HG02973 (cell line): ENCODE measurements around the gene GNAQ.
"Not testable (repeated sequence)": the region's sequence is repeated elsewhere in the genome, so short reads cannot be mapped to it uniquely, and the experiment has no call there.

Experiments used
- ATAC-seq: cut with Tn5 transposase; IDR thresholded peaks from one replicate; pipeline ENCODE4 v1.9.1; 2021; ENCODE audit warnings: moderate library complexity; ENCODE audit not compliant: unreplicated experiment

GNAQ gene

DNA sequence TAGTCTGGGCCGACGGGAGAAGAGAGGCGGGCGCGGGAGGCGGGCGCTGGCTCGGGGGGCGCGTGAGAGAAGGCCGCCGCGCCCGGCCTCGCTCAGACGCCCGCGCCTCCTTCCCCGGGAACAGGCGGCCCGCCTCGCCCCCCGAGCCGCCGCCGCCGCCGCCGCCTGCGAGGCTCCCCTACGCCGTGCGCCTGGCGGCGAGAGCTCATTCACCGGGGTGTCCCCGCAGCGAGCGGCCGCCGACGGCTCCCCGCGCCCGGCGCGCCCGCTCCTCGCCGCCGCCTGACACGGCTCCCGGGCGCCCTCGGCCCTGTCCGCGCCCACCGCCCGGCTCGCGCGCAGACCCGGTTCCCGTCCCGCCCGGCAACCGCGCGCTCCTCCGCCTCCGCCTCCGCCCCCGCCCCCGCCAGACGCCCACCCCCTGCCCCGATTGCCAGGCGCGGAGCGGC is at the start of gene GNAQ:
Gene GNAQ (minus strand): TSS at position 368 of the 449 bp plus-strand sequence. CDS start 576 bp downstream, outside the sequence.
- no peak for ATAC-seq

DNA sequence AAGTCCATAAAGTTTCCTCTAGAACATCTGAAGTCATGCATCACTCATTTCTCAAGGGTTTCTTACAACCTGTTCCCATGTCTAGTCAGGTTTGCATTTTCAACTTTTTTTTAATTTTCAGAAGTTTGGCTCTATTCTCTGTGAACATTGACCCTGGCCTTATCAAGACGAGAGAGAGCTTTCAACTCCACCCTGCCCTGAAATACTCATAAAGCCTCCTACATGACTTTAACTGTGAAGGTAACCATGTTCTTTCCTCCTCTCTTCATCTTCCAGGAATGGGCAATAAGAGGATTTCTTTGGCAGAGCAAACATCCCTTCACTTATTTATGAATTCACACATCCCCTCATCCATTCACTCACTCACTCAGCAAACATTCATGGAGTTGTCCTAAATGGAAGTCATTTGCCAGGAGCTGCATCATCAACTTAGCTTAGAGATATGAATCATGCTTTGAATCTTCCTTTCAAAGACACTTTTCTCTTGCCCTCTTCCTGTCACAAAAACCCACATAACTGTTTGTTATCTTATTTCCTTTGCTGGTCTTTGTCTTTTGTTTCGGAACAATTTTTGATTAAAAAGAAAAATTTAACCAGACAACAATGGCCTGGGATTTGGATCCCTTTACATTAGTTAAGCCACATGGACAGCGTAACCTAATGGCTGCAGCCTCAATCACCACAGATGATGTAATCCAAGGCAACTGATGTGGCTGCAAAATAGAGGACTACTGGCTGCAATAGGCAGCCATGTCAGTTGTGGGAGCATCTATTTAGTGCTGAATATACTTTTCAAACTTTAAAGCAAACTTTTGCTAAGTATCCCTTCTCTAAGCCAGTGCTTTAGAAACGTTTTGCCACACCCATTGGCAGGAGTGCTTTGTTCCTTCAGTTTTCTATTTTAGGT is 43.0 kb upstream of the GNAQ start:
- ATAC-seq = no peak

DNA sequence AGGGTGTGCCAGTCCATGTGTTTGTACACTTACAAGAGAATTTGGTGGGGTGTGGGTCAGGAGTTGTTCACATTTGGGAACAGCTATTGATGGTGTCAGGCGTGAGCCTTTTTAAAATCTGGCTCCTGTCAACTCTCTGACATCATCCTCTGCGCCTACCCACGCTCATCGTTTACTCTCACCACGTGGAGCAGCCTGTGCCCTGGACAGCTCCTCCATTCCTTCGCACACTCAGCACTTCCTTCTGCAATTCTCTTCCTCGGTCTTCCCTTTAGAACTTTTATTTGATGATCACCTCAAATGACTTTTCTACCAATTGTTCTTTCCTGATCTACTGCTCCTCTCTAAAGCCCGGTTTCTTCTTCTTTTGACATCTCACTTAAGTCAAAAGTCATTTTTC is 42.1 kb upstream of the GNAQ start:
- no peak for ATAC-seq

DNA sequence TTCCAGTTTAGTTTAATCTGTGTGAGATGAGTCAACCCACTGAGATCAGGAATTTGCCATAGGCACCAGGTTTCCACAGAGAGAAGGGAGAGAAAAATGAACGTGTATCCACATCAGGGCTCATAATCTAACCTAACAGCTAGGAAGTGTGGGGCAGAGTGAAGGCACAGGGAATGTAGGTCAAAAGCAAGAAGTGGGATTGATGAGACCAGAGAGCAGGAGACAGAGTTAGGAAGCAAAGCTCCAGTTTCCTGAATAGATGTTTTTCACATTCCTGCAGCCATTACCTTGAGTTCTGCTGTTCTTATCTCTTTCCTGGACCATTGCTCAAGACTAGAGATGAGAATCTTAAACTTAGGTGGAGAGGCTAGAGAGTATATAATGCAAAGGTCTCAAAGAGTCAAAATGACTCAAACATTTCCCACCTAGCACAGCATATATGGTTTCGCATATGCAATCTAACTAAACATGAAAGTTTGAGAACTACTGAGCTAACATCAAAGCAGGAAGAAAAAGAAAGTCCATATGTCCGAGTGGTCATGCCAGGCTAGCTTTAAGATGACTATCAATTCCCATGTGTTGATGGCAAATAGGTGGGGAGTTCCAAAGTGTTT is 41.1 kb upstream of the GNAQ start:
- no peak for ATAC-seq

DNA sequence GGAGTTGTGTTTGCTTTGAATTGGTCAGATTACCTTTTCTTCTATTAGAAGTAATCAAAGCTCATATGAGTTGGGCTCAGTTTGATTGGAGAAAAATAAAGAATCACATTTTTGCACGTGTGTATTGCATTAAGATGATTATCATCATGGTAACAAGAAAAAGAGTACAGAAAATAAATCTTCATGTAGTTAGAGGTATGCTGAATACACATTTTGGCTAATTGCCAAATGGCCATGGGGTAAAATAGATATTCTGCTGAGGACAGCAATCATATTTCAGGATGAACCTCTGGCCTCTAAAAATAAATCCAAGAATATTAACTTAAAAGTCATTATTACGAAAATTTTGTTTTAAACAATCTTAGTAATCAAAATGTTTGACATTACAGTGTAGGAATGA is 38.9 kb upstream of the GNAQ start:
- no peak for ATAC-seq

DNA sequence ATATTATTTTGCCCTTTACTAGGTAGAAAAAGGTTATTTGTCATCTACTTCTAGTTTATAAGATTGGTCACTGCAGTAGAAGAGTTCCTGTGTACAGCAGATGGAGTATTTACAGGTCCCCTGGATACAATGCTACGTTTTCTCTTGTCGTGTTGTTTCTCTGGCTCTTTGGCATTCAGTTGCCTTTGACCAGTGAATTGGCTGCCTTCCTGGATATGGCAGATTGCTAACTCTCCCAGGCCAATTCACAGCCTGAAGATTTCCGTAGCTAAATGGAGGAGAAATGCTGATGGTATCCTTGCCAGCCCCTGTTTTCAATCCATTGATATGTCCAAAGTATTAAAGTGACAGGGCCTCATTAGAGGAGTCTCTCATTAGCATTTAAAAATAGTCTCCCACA is 32.5 kb upstream of the GNAQ start:
- ATAC-seq = no peak

DNA sequence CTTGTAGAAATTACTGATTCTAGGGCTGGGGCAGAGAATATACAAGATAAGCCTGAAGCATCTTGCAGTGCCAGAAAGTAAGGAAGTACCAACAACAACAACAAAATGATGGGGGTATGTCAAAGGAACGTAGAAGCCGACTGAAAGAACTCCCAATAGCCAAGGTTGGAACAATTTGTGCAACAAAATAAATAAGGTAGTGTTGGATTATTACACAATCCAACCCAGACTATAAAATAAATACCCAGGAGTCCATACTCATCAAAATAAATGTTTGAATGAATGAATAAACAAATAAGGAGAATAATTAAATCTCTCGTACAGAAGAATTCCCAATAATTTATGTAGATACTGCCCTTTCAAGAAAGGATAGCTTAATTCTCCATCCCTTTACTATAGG is 31.1 kb upstream of the GNAQ start:
- ATAC-seq = no peak

DNA sequence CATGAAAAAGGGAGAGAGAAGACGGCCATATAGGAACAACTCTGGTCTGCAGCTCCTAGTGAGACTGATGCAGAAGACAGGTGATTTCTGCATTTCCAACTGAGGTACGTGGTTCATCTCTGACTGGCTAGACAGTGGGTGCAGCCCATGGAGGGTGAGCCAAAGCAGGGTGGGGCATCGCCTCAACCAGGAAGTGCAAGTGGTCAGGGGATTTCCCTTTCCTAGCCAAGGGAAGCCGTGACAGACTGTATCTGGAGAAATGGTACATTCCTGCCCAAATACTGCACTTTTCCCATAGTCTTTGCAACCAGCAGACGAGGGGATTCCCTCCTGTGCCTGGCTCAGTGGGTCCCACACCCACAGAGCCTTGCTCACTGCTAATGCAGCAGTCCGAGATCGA is 22.6 kb upstream of the GNAQ start:
- not testable (repeated sequence) for ATAC-seq

DNA sequence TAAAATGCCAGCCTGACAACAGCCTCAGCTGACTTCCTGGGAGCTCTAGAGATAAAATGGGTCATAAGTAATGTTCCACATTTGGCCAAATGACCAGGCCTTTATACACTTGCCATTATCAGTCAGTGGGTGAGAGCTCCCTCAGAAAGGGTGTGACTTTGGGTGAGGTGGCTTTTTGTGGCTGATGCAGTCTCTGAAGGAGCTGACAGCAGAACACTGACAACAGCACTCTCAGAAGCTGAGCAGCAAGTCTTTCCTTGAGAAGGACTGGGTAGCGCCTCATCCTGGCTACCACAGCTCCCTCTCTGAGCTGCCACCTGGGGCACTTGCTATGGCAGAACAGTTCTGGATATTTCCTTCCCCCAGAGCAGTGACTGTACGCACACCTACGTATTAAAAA is 22.0 kb upstream of the GNAQ start:
- no peak for ATAC-seq

DNA sequence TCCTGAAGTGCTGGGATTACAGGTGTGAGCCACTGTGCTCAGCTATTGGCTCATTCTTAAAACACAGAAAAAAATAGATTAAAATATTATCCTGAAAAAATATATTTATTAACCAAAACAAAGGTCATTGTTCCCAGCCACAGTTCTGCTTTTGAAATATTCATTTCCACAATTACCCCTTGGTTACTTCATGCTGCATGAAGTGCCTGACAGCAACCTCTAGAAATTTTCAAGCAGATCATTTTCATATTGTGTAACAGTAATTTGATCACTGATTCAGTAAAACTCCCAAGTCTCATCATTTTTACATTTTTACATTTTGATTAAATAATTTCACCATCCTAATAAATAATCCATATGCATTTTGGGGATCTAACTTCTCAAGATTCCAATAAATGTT is 18.8 kb upstream of the GNAQ start:
- ATAC-seq = no peak

DNA sequence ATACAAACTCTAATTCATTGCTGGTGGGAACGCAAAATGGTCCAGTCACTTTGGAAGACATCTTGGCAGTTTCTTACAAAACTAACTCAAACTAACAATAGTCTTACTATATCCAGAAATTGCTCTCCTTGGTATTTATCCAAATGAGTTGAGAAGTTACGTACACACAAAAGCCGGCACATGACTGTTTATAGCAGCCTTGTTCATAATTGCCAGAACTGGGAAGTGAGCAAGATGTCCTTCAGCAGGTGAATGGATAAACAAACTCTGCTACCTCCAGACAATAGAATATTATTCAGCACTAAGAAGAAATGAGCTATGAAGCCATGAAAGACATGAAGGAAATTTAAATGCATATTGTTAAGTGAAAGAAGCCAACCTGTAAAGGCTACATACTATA is 17.9 kb upstream of the GNAQ start:
- no peak for ATAC-seq

DNA sequence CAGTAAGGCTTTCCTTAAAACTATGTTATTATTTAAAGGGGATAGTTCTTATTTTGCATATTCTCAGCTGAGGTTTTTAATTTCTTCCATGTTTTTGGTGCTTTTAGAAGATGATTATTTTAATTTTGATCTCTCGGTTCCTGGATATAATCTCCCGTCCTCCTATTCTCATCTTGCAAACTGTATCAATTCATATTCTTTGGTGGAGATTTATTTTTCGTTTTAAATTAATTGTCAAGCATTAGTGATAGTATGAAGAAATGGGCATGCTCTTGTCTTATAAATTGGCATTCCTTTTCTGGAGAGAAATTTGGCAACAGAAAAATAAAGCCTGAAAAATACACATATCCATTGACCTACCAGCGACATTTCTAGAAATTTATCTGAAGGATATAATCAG is 15.5 kb upstream of the GNAQ start:
- no peak for ATAC-seq

DNA sequence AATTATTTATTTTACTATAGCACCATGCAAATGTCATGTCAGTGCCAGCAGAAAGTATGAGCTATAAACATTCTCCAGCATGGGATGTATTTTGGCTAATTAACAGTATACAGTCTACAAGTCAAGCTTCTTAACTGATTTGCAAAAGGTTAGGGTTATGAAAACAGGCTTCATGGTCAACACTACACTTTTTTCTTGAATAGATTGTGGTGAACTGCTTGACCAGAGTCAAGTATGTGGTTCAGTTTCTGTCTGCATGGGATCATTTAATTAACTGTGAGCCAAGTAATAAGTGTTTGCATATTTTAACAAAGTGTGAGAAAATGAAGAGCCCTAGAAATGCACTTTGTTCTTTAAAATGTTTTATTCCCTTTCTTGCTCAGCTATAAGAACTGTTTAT is 14.5 kb upstream of the GNAQ start:
- ATAC-seq = no peak

DNA sequence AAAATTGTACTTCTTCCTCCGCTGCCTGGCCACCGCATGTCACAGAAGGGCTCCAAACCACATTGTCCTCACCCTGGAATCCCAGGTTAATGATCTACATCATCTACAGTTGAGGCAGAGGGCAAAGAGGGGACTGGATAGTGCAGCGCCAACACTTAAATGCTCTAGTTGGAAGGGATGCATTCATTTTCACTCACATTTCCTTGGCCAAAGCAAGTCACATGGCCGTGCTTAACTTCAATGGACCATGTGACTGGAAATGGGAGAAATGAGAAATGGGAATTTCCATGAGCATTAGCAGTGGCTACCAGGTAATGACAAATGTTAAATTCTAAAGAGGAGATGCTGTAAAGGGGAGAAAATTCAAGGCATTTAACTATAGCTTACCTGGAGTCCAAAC is 13.3 kb upstream of the GNAQ start:
- ATAC-seq = no peak

DNA sequence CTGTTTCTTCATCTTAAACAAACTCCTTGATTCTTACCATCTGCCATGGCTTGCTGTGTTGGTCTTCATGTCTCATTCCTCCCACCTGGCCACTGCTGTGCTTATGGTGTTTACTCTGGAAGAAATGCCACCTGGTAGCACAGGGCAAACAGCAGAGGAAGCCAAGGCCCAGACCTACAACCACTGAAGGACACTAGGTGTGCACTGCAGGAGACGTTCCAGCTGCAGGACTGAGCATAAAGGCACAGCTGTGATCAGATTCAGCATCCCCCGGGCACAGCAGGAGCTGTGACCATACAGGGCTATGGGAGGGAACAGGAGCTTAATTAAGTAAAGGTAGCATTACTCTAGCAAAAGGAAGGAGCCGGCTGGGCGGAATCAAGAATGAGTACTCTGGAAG is 12.6 kb upstream of the GNAQ start:
- no peak for ATAC-seq

DNA sequence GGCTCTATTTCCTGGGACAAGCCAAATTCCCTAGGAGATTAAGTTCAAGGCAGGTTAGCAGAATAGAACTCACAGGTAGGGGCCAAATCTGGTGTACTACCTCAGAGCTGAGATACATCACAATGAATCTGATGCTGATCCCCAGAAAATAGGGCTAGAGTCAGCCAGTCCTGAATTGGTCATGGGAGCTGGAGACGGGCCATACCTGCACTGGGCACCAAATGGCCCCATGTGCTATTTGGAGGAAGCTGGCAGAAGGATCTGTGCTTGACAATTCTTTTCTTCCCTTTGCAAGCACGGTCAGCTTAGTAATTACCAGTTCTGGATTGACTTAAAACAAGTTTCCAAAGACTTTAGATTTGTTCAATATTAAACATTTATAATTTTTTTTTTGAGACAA is 10.4 kb upstream of the GNAQ start:
- ATAC-seq = no peak

DNA sequence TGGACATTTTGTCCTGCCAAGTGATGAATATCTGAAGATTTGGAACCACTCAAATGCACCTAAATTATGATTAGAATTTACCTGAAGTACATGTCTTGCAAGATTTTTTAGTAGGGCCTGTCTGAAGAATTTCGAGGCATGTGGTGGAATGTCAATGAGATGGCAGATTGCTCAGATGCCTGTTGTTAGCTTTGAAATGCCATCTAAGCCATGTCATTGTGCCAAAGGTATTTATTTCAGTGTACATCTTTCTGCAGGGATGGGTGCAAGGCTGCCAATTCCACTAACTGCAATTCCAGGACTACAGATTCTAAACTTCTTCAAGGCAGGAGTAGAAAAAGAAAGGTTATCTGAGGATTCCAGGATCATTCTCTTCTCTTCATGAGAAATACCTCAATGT is 9.1 kb upstream of the GNAQ start:
- ATAC-seq = no peak

DNA sequence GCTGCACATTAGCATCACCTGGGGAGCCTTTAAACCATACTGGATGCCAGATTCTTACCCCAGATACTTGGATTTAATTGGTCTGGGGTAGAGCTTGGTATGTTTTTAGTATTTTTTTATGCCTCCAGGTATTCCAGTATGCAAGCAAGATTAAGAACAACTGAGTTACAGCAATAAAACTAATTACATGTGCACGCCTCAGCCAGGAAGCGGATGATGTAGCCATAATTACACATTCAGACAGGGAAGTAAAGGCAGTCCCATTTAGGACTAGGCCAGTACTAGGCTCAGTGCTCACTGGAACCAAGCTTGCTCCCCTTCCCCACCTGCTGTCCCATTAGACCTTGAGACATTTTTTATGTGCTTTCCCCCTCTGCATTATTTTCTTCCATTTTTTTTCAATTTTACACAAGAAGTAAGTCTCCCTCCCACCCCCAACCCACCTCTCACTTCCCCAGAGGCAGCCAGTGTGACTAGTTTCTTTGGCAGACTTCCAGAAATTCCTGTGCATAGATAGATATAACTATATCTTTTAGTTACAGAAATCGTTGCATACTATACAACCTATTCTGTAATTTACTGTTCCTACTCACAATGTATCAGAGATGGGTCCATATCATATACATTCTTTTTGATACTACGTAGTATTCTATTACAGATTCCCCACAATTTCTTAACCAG is 7.1 kb upstream of the GNAQ start:
- ATAC-seq = no peak

DNA sequence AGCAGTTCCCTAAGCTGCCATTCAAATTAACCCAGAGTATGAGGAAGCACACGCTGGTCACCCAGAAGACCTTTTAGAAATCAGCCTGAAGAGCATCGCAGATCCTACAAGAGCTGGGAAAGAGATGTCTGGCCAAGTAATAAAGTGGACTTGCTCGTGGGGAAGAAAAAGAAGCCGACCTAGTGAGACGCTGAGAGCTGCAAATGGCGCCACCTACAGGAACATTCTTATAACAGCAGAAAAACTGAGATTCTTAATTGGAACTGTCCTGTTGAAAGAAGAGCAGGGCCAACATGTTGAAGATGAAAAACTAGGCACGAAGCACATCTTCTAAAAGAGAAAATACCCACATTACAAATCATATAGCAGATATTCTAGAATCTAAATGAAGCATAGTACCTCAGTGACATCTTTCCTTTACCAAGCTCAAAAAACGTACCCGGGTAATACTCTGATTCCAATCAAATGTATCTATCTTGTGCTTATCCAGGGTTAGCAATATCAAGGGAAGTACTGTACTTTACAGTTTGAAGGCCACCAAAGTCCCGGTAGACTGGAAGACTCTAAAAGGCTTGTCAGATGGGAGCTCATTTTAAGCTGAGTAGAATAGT is 3.9 kb upstream of the GNAQ start:
- ATAC-seq = no peak

DNA sequence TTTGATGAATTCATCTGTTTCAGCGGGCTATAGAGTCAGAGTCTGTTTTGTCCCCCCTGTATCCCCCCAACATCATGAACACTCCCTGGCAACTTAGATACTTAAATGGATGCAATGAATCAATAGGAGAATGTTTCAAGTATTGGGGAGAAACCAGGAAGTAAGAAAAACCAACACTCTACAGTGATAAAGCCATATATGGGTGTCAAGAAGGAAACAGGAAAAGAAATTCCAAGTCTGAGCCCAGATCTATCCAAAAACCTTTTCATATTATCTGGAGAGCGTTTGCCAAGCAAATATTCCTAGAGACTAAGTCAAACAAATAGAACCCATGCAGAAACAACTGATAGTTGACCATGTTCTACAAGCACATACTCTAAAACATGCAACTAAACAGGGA is 2.3 kb upstream of the GNAQ start:
- no peak for ATAC-seq

DNA sequence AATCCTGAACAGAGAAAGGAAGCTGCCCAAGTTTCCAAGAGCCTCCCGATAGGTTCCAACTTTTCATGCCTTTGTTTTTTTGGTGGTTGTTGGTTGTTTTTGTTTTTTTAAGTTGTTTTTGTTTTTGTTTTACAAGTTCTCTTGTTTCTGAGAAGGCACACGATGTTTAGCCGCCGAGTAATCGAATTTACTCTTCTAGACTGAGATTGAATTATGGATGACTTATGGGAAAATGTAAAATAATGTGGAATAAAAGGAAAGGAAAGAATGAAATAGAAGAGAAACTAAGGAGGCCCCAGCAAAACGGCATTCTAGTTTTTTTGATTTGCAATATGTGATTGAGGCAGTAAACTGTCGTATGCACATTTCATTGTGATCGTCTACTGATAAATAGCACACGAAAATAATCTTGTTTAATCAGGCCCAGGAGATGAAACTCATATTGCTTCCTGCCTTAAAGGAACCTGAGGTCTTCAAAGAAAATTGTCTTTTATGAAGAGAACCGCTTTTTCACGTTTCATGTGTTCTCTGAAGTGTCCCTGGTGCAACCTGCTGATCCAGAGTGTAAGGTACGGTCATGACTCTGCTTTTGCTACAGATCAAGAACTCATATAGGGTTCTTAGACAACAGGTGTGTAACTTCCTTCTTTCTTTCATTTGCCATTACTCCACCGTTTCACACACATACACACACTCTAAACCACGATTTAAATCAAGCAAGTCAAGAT is 1.3 kb upstream of the GNAQ start:
- no peak for ATAC-seq
